Activated T-cell treated with anti-CD3 and anti-CD28 coated beads for 1 hour (primary cell): ENCODE results near the gene GJA9.
"Not testable (repeated sequence)": the region's sequence is repeated elsewhere in the genome, so short reads cannot be mapped to it uniquely, and the experiment has no call there.

Experiments
- DNase-seq: peaks from one replicate; pipeline ENCODE4 v3.0.0-alpha.2; 2020; ENCODE audit warnings: low read depth

Gene GJA9

DNA sequence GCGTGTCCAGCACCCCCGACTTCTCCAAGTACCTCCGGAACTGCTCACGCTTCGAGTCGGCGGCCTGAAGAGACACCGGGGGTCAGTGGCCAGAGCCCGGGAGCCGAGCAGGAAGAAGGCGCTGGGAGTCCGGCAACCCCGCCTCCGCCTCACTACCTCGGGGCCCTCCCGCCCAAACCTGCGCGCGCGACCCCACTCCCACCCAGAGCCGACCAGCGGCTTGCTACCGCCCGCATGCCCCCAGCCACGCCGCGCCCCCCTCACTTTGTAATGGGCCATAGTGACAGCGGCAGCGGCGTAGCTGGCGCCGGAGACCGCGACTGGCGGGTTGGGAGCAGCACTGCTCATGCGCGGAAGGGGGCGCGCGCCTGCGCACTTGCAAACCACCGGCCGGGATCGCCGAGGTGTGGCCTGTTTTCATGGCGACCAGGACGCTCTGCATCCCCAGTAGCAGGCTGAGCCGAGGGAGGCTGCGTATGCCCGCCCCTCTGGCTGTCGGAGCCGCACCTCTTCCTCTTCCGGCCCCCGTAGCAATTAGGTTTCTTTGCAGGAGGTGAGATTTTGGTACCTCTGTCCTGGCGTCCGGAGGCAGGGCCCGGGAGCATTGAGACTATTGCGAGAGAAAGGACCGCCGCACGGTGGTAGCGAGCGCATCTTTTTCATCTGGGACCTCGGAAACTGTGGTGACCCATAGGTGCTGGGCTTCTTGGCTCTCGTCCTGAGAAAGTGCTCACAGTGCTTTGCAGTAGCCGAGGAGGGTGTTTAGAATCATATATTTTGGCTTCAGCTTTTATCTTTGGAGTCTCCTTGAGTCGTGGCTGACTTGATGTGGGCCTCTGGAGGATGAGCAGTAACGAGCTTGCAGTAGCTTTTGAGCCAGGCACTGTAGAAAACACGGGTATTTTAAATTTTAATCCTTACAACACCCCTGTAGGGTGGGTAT is 8.1 kb downstream of the GJA9 start, which contains the start of gene MYCBP:
MYCBP (minus strand) TSS at position 322 of the 943 bp plus-strand sequence; CDS start at position 279, 43 bp downstream.
- peak; percentile 93 for DNase-seq

DNA sequence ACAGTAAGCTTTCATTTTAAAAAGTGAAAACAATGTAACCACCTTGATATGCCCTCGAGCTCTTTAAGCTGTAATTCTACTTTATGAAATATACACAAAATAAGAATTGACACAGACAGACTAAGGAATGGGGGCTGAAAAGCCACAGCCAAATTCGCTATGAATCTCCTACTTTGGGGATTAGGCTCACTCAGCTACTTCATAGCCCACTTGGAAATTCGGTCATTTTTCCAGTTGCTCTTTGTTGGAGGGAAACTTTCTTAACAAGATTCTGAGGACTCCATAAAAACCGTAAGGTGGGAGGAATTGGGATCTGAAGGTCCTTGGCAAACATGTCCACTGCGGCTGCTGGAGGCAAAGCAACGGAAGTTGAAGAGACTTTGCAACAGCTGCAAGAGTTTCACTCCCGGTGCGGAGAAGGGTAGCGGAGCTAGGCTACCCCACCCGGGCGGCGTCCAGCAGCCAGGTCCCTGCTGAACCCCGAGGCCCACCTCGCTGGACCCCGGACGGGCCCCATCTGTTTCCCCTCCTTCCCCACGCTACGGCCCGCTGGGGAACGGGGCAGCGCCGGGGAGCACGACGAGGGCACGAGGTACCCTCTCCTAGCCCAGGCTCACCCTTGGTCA is 8.9 kb downstream of the GJA9 start:
- DNase-seq = peak; percentile 16

- no peak for DNase-seq
Measured at GRCh38 chr1:38870996-38871395, 10.4 kb downstream of the GJA9 start.

GRCh38 chr1:38867208-38867607 is 14.2 kb downstream of the GJA9 start:
- DNase-seq = no peak

GRCh38 chr1:38865112-38865715 is 16.2 kb downstream of the GJA9 start:
- DNase-seq = no peak

DNA sequence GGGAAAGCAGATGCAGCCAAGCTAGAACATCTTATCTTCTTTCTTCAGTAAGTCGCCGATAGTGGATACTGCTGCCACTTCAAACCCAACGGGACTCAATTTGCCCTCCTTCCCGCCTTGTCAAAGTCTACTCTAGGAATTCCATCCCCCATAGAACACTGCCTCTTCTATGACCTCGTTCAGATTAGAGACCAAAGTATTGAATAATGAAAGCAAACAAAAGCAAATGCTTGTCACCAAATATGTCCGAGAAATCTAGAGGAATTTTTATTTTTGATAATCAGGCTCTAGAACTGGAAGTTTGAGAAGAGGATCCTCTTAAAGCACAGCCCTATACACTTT is 21.0 kb downstream of the GJA9 start:
- no peak for DNase-seq

DNA sequence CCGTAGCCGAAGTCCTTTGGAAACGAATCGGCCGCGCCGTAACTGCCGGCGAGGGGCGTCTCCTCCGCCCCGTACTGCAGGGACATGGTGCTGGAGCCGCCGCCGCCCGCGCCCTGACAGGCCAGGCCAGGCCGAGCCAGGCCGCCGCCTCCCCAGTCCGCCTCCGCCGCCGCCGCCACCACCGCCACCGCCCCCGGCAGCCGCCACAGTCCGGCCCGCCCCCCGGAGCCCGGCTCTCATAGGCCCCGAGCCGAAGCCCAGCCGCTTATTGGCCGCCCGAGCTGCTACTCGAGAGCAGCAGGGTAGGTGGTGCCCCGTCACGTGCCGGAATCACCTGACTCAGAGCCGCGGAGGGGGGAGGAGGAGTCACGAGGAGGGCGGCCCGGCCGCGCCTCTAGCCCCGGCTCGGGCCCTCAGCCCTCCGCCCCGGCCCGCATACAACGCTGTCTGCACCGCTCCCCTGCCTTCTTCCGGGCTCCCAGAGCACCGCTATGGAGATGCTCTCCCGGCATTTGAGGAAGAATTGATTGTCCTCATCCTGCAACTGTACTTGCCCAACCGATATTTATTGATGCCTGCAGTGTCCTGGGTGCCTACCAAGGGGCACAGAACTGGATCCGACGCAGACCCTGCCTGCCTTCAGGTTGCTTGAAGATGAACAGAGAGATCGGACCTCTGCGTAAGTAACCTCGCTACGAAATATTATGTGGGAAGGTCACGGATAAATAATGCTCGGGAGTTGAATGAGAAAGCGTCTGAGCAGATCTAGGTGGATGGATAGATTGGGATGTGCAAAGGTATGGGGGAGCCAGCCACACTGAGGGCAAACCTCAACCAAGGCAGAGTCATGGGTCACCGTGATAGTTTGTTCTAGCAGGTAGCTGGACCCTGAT is 21.6 kb downstream of the GJA9 start, which contains the start of gene RRAGC:
RRAGC (minus strand) TSS at position 212 of the 893 bp plus-strand sequence; CDS start at position 86, 126 bp downstream.
- DNase-seq = peak; percentile 97

DNA sequence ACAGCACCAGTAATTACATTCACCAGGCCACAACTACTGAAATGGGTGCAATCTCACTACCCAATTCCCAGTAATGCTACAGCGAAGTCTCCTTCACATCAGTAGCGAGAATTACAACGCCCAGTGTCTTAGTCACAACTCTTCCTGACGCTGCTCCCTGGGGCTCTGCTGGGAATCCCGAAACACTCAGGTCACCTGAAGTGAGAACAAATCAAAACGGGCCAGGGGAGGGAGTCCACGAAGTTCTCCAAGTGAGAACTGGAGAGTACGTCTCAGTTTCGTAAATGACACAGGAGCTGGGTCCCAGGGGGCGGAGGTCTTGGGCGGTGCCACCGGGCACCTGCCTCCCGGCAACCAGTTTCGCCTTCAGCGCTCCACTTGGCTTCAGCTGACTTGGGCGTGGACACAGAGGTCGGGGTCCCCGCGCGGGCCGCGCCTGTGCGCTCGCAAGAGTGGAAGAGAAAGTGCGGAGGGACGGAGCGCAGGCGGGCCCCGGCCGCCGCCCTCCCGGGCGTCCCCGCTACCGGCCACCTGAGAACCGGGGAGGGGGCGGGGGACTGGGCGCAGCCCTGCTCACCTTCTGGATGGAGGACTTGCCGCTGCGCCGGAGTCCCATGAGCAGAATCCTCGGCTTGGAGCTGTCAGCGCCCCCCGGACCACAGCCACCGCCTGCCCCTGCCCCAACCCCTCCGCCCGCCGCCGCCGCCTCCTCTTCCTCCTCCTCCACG is 22.4 kb downstream of the GJA9 start:
- DNase-seq = peak; percentile 27

- no peak for DNase-seq
Measured at GRCh38 chr1:38852780-38853179, 28.6 kb downstream of the GJA9 start.

DNA sequence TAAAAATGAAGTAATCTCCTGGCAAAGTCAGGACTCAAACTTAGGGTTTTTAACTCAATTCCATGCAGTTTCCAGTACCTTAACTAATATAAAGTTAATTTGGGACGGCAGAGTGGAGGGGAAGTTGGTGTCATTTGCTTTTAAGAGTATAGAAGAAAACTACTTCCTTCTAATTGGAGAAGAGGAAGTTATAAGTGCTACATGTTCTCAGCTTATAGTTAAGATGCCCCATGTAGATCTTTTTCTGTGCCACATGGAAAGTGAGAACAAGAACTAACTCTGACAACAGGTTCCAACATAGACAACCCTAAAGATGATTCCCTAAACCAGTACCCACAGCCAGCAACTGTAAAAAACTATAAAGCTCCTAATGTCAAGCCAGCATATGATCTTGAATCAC is 33.3 kb downstream of the GJA9 start:
- no peak for DNase-seq

DNA sequence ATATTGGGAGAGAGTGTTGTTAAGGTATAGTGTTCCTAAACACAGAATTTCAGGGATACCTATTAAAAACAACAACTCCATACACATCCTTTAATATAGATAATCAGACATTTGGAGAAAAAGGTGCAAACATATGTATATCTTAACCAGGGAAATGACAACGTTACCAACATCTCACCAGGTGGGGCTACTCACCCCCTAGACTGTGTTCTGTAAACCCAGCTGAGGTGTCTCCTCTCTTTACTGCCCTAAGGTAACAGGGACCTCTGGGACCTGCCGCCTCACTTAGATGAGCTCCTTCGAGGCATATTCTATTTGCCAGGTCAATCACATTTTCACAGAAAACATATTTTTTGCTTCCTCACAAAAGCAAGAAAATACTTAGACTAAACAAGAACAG is 35.2 kb downstream of the GJA9 start:
- DNase-seq = no peak

DNA sequence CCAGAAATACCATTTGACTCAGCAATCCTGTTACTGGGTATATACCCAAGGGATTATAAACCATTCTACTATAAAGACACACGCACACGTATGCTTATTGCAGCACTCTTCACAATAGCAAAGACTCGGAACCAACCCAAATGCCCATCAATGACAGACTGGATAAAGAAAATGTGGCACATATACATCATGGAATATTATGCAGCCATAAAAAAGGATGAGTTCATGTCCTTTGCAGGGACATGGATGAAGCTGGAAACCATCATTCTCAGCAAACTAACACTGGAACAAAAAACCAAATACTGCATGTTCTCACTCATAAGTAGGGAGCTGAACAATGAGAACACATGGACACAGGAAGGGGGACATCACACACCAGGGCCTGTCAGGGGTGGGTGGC is 36.3 kb downstream of the GJA9 start:
- DNase-seq = not testable (repeated sequence)

GRCh38 chr1:38840281-38840680 is 41.1 kb downstream of the GJA9 start:
- DNase-seq = no peak

DNA sequence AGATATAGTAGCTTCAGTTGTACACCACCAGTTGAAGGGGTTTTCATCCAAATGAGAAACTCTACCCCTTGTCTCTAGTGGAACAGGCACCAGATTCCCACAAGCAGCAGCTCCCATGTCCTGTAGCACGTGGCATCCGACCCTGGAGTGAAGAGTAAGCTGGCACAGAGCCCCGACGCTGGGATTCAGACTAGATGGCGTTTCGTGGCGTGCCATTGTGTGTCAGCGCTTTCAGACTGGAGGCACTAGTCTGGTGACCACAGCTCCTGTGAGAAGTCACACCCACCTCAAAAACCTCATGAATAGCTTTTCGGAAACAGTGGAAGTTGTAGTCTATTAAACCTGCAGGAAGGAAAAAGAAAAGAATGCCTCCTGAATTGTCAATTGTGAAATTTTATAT is 42.0 kb downstream of the GJA9 start:
- no peak for DNase-seq

GRCh38 chr1:38836316-38836715 is 45.1 kb downstream of the GJA9 start:
- DNase-seq = not testable (repeated sequence)

GRCh38 chr1:38834937-38835827 is 46.2 kb downstream of the GJA9 start:
- no peak for DNase-seq

DNA sequence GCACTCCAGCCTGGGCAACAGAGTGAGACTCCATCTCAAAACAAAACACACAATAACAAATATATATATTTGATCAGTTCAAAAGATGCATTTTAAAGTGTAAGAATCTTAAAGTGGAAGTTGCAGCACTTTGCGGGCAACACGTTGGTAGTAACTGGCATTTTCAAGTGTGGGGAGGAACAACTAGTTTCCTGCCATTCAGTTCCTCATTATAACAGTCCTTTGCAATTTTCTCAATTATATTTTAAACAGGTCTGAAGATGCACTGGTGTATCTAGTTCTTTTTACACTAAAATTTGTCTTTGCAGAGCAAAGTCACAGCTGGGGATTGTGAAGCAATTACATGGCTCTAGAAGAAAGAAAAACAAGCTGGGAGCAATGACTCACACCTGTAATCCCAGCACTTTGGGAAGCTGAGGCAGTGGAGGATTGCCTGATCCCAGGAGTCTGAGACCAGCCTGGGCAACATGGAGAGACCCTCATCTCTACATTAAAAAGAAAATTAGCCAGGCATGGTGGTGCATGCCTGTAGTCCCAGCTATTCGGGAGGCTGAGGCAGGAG is 47.1 kb downstream of the GJA9 start:
- DNase-seq = no peak

DNA sequence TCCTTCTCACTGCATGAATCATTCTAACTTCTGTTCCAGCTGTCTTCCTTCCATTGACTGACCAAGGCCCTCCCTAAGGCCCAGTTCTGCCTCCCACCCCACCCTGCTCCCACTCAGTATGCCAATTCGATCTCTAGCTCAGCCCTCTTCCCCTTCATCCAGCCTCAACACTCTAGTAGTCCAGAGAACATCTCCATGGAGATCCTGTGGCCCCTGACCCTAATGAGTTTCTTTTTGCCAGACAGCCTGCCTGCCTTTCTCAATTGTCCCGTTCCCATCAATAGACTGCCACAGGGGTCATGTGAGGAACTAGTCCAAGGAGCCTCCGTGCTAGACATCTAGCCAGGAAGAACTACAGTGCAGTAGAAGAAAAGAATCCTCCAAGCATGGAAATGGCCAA is 48.2 kb downstream of the GJA9 start:
- no peak for DNase-seq

- DNase-seq = no peak
Measured at GRCh38 chr1:38832370-38832734, 49.0 kb downstream of the GJA9 start.
